Left lobe of liver (tissue), 2 donors: ENCODE results near the gene CT47A7. TPM values are rescaled to one million over a fixed set of nuclear protein-coding genes. Genes with fewer than 3 reads are reported as not detected.
"Not testable (repeated sequence)": the region's sequence is repeated elsewhere in the genome, so short reads cannot be mapped to it uniquely, and the experiment has no call there.

Experiments used
- ATAC-seq: fragments of 200-7000 bp; cut with Tn5 transposase; one replicate; pipeline ENCODE4 v1.9.1; 2020; ENCODE audit warnings: mild to moderate bottlenecking, moderate library complexity
- DNase-seq: peaks from one replicate; pipeline ENCODE4 v3.0.0-alpha.2; 2020; ENCODE audit warnings: low spot score
- total RNA-seq: library from RNA; stranded (reverse); gene quantifications from one replicate; pipeline ENCODE4 v1.2.1, GENCODE V29; 2021
- donor health status: DM: no; HTN: no; CAD: no; lungs with moderate emphysema.
- donor health status: DM: no; HTN: yes; CAD: no.

Gene CT47A7
- not detected for total RNA-seq

GRCh38 chrX:120956500-120956899, at the start of gene CT47A7:
TSS of gene CT47A7 (minus strand) at chrX:120956600. CDS start at chrX:120956345, 255 bp downstream.
- DNase-seq, ATAC-seq: not testable (repeated sequence)

DNA sequence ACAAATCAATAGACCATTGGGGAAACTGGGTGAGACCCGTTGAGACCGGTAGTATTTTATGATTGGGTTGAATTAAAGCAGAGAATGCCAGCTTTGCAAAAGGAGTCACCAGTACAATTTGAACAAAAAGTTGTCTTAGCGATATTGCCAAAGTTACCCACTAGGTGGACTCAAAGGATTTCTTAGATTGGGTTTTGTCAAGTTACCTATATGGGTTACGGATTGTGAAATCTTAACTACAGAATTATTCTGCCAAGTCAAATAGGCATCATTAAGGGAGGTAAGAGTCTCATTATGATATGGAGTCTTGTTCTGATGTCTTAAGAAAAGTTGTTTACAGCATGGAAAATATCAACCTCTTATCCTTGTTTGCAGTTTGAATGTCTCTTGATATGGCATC, 44.2 kb upstream of the CT47A7 start:
- DNase-seq (no peak), ATAC-seq (peak; percentile 72)

- ATAC-seq (no peak), DNase-seq (no peak)
Observed at GRCh38 chrX:120999413-120999812, 43.0 kb upstream of the CT47A7 start.

DNA sequence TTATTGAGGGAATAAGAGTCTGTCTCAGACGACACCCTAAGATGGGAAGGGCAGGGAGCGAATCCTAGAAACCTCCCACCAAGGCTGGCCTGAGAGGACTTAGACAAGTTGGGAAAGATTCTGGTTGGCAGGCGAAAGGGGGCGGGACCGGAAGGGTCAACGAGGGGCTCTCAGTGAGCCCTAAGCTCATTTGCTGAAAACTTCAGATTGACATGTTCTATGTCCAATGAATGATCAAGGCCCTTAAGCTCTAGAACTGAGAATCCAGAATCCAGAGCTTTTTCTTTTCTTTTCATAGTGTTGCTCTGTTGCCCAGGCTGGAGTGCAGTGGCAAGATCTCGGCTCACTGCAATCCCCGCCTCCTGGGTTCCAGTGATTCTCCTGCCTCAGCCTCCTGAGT, 29.3 kb upstream of the CT47A7 start, which contains the start of gene CT47A1:
Gene CT47A1 (minus strand): TSS at position 101 of the 400 bp plus-strand sequence. CDS start 231 bp downstream, outside the sequence.
- ATAC-seq, DNase-seq: not testable (repeated sequence)

Other genes with a start within 250 kb of the CT47A7 start
- gene CT47B1, start 80.7 kb downstream of the CT47A7 start, total RNA-seq: not detected
- not detected for gene CT47A11, start 19.4 kb downstream of the CT47A7 start, total RNA-seq
- not detected for gene CT47A10, start 14.6 kb downstream of the CT47A7 start, total RNA-seq
- gene CT47A9, start 9.7 kb downstream of the CT47A7 start, total RNA-seq: not detected
- gene CT47A8, start 4.9 kb downstream of the CT47A7 start, total RNA-seq: not detected
- not detected for gene CT47A6, start 4.9 kb upstream of the CT47A7 start, total RNA-seq
- gene CT47A5, start 9.7 kb upstream of the CT47A7 start, total RNA-seq: not detected
- gene CT47A4, start 14.6 kb upstream of the CT47A7 start, total RNA-seq: not detected
- not detected for gene CT47A3, start 19.5 kb upstream of the CT47A7 start, total RNA-seq
- not detected for gene CT47A2, start 24.3 kb upstream of the CT47A7 start, total RNA-seq
- gene CT47A1, start 29.2 kb upstream of the CT47A7 start, total RNA-seq: not detected
- gene GLUD2, start 91.0 kb upstream of the CT47A7 start, total RNA-seq: 3.7 TPM